K562 (cell line): ENCODE data around the gene EPB42.

Experiments used
- TAF1 ChIP-seq: IDR thresholded peaks from 2 replicates; pipeline ENCODE4 v1.6.1; 2011; ENCODE audit warnings: mild to moderate bottlenecking, low read length, moderate library complexity; ENCODE audit not compliant: insufficient read depth, control insufficient read depth, severe bottlenecking; ENCODE audit errors: extremely low read depth
- TF ChIP-seq, protein P1 (sequence below), 2 experiments: fragments of 450-650 bp in 1 of 2; sonication (generic) in 1 of 2; formaldehyde crosslinking in 1 of 2; IDR thresholded peaks in 1 of 2; conservative IDR thresholded peaks in 1 of 2; 2 replicates each; pipeline versions ENCODE4 v1.6.1 to v1.8.1; 2016 to 2023; ENCODE audit warnings: mild to moderate bottlenecking in 2 of 2, moderate library complexity in 2 of 2, inconsistent platforms in 1 of 2, missing genetic modification reagents in 1 of 2
- TF ChIP-seq, protein P2 (sequence below): IDR thresholded peaks from 3 replicates; pipeline ENCODE4 v1.6.1; 2011; ENCODE audit warnings: borderline replicate concordance, mild to moderate bottlenecking, moderate library complexity; ENCODE audit not compliant: insufficient read length; ENCODE audit errors: extremely low read depth
- TF ChIP-seq, protein P3 (sequence below), 3 experiments: IDR thresholded peaks in 2 of 3; conservative IDR thresholded peaks in 1 of 3; 2 replicates each; pipeline ENCODE4 v1.5.1; 2011 to 2012; ENCODE audit warnings: low read length in 3 of 3, mild to moderate bottlenecking in 3 of 3, control low read depth in 2 of 3, improper control_type of control experiment in 1 of 3, inconsistent platforms in 1 of 3, low read depth in 1 of 3, mixed read lengths in 1 of 3, moderate library complexity in 1 of 3; ENCODE audit not compliant: insufficient read depth in 2 of 3

DNA sequence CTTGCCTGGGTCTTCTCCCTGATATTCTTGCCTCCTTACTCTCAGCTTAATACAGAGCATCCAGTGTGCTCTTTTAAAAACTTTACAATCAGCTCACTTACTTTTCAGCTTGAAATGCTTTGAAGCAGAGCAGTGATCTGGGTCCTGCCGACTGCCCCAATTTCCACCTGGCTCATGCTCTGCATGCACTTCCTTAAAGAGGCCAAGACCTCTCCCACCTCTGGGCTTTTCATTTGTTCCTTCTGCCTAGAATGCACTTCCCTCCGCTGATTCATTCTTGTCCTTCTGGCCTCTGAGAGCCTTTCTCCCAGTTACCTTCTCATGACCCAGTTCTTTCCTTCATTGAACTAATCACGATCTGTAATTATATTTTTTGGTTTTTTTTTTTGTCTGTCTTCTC lies 37.5 kb downstream of the EPB42 start:
- TF ChIP-seq, protein P1, sequence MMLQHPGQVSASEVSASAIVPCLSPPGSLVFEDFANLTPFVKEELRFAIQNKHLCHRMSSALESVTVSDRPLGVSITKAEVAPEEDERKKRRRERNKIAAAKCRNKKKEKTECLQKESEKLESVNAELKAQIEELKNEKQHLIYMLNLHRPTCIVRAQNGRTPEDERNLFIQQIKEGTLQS (IDR thresholded peaks at IDR 0.05), result no peak
- TF ChIP-seq, protein P1 (CRISPR knock-in tag; conservative IDR thresholded peaks at IDR 0.05), result no peak
- TF ChIP-seq, protein P2, sequence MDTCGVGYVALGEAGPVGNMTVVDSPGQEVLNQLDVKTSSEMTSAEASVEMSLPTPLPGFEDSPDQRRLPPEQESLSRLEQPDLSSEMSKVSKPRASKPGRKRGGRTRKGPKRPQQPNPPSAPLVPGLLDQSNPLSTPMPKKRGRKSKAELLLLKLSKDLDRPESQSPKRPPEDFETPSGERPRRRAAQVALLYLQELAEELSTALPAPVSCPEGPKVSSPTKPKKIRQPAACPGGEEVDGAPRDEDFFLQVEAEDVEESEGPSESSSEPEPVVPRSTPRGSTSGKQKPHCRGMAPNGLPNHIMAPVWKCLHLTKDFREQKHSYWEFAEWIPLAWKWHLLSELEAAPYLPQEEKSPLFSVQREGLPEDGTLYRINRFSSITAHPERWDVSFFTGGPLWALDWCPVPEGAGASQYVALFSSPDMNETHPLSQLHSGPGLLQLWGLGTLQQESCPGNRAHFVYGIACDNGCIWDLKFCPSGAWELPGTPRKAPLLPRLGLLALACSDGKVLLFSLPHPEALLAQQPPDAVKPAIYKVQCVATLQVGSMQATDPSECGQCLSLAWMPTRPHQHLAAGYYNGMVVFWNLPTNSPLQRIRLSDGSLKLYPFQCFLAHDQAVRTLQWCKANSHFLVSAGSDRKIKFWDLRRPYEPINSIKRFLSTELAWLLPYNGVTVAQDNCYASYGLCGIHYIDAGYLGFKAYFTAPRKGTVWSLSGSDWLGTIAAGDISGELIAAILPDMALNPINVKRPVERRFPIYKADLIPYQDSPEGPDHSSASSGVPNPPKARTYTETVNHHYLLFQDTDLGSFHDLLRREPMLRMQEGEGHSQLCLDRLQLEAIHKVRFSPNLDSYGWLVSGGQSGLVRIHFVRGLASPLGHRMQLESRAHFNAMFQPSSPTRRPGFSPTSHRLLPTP, result no peak
- TF ChIP-seq, protein P3, sequence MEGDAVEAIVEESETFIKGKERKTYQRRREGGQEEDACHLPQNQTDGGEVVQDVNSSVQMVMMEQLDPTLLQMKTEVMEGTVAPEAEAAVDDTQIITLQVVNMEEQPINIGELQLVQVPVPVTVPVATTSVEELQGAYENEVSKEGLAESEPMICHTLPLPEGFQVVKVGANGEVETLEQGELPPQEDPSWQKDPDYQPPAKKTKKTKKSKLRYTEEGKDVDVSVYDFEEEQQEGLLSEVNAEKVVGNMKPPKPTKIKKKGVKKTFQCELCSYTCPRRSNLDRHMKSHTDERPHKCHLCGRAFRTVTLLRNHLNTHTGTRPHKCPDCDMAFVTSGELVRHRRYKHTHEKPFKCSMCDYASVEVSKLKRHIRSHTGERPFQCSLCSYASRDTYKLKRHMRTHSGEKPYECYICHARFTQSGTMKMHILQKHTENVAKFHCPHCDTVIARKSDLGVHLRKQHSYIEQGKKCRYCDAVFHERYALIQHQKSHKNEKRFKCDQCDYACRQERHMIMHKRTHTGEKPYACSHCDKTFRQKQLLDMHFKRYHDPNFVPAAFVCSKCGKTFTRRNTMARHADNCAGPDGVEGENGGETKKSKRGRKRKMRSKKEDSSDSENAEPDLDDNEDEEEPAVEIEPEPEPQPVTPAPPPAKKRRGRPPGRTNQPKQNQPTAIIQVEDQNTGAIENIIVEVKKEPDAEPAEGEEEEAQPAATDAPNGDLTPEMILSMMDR (IDR thresholded peaks at IDR 0.05 in 2 of 3, conservative IDR thresholded peaks at IDR 0.05 in 1 of 3; ENCODE audit: insufficient read depth in 2 of 3, low read depth in 1 of 3, low read length in 3 of 3), result no peak
- TF ChIP-seq TAF1, result no peak
